Activated naive CD8-positive, alpha-beta T cell treated with anti-CD3 and anti-CD28 coated beads, Interleukin-2, amount 10 ng/mL, durations not matched to agents 7 days and 5 days (primary cell): ENCODE measurements around the gene IL13. TPM values are rescaled to one million over a fixed set of nuclear protein-coding genes. Genes with fewer than 3 reads are reported as not detected.
A peak's percentile ranks its signal among the peaks of the same experiment; 100 is the strongest.

Experiments
- ATAC-seq: fragments of 150-1000 bp; cut with Tn5 transposase; one replicate; pipeline ENCODE4 v1.10.0; 2021; ENCODE audit warnings: low read depth, moderate library complexity
- POLR2A ChIA-PET: fragments of 350-600 bp; sonication (Branson Sonifier 250); formaldehyde crosslinking; loops from one replicate; lab custom pipeline; 2021; ENCODE audit warnings: antibody characterized with exemption; lab: Charles Lee
- DNase-seq: peaks from one replicate; pipeline ENCODE4 v3.0.0; 2021
- H3K27ac Mint-ChIP-seq: one replicate; pipeline ENCODE4 v1.8.0; 2022; ENCODE audit warnings: mild to moderate bottlenecking, mixed read lengths
- H3K27me3 Mint-ChIP-seq: one replicate; pipeline ENCODE4 v1.8.0; 2022; ENCODE audit warnings: mild to moderate bottlenecking, moderate library complexity, mixed read lengths
- H3K36me3 Mint-ChIP-seq: one replicate; pipeline ENCODE4 v1.8.0; 2021; ENCODE audit warnings: mild to moderate bottlenecking, mixed read lengths
- H3K4me1 Mint-ChIP-seq: one replicate; pipeline ENCODE4 v1.8.0; 2021; ENCODE audit warnings: mixed read lengths
- H3K4me3 Mint-ChIP-seq: one replicate; pipeline ENCODE4 v1.8.0; 2022; ENCODE audit warnings: mild to moderate bottlenecking, moderate library complexity, mixed read lengths
- H3K9me3 Mint-ChIP-seq: one replicate; pipeline ENCODE4 v1.8.0; 2021; ENCODE audit warnings: mixed read lengths
- total RNA-seq, 2 experiments: library from RNA; stranded (reverse); gene quantifications; one replicate each; pipeline ENCODE4 v1.2.3, GENCODE V29; 2021

The IL13 gene
- total RNA-seq, 2 experiments from 2014 or later, result 0.30 to 0.37 TPM

- Mint-ChIP-seq H3K4me3 (no peak overlapping the region), H3K27ac (no peak overlapping the region), H3K27me3 (no peaks in the 10 kb centered on the region), H3K36me3 (no peaks in the 10 kb centered on the region), H3K9me3 (no peaks in the 10 kb centered on the region), H3K4me1 (peaks cover 21% of the 10 kb centered on the region)
- POLR2A ChIA-PET, result no interaction called here
- ATAC-seq (no peak), DNase-seq (no peak)
Measured at GRCh38 chr5:132668706-132669454, 10.9 kb downstream of the IL13 start.

- ATAC-seq, result no peak
- Mint-ChIP-seq H3K4me1 (peaks cover 22% of the 10 kb centered on the region), H3K9me3 (no peaks in the 10 kb centered on the region), H3K36me3 (no peaks in the 10 kb centered on the region), H3K4me3 (no peak overlapping the region), H3K27ac (no peak overlapping the region), H3K27me3 (no peaks in the 10 kb centered on the region)
- POLR2A ChIA-PET, result no interaction called here
- DNase-seq, result no peak
Measured at GRCh38 chr5:132669455-132669820, 11.5 kb downstream of the IL13 start.

GRCh38 chr5:132669966-132670882, 12.3 kb downstream of the IL13 start:
- ATAC-seq (no peak), DNase-seq (no peak)
- no peaks in the 10 kb centered on the region for H3K27me3 Mint-ChIP-seq
- no peaks in the 10 kb centered on the region for H3K9me3 Mint-ChIP-seq
- no peaks in the 10 kb centered on the region for H3K36me3 Mint-ChIP-seq
- POLR2A ChIA-PET, result no interaction called here
- H3K4me3 Mint-ChIP-seq, result no peak overlapping the region
- H3K27ac Mint-ChIP-seq, result no peak overlapping the region
- peaks cover 27% of the 10 kb centered on the region for H3K4me1 Mint-ChIP-seq

GRCh38 chr5:132671000-132671399, 13.0 kb downstream of the IL13 start:
- Mint-ChIP-seq H3K9me3 (no peaks in the 10 kb centered on the region), H3K4me3 (no peak overlapping the region), H3K36me3 (no peaks in the 10 kb centered on the region), H3K27ac (no peak overlapping the region), H3K27me3 (no peaks in the 10 kb centered on the region), H3K4me1 (peaks cover 34% of the 10 kb centered on the region)
- ATAC-seq (no peak), DNase-seq (no peak)
- POLR2A ChIA-PET, result no interaction called here

- H3K36me3 Mint-ChIP-seq, result peaks cover 6% of the 10 kb centered on the region
- DNase-seq, result no peak
- POLR2A ChIA-PET, result interaction anchor here (1.4 to 4.9 kb wide), 2 partner anchors 13 to 63 kb away, joined by 4 to 30 read pairs; partner anchors contain the start of gene KIF3A
- H3K4me3 Mint-ChIP-seq, result no peak overlapping the region
- H3K27me3 Mint-ChIP-seq, result no peaks in the 10 kb centered on the region
- H3K9me3 Mint-ChIP-seq, result no peaks in the 10 kb centered on the region
- H3K4me1 Mint-ChIP-seq, result peaks cover 34% of the 10 kb centered on the region
- ATAC-seq, result no peak
- no peak overlapping the region for H3K27ac Mint-ChIP-seq
Measured at GRCh38 chr5:132673488-132673887, 15.5 kb downstream of the IL13 start.

- Mint-ChIP-seq H3K36me3 (peaks cover 6% of the 10 kb centered on the region), H3K27ac (peak within 1 kb of the TSS; percentile 77), H3K4me3 (no peak within 1 kb of the TSS), H3K27me3 (no peaks in the 10 kb centered on the region), H3K4me1 (peaks cover 34% of the 10 kb centered on the region), H3K9me3 (no peaks in the 10 kb centered on the region)
- no peak for ATAC-seq
- DNase-seq, result no peak
- POLR2A ChIA-PET, result interaction anchor here (0.6 to 4.9 kb wide), 4 partner anchors 13 to 1351 kb away, joined by 4 to 30 read pairs (median 5); partner anchors contain the start of gene KIF3A
Measured at GRCh38 chr5:132673939-132674630, 16.1 kb downstream of the IL13 start, which contains the start of gene IL4. IL4 (plus strand) TSS chr5:132673989; CDS start chr5:132674051, 62 bp downstream.

- Mint-ChIP-seq H3K36me3 (peaks cover 6% of the 10 kb centered on the region), H3K4me1 (peaks cover 34% of the 10 kb centered on the region), H3K27me3 (no peaks in the 10 kb centered on the region), H3K27ac (peak overlapping the region; percentile 77), H3K4me3 (peak overlapping the region; percentile 35), H3K9me3 (no peaks in the 10 kb centered on the region)
- DNase-seq (no peak), ATAC-seq (peak; percentile 34)
- POLR2A ChIA-PET, result interaction anchor here (0.6 to 4.9 kb wide), 5 partner anchors 12 to 1350 kb away, joined by 3 to 30 read pairs (median 4); partner anchors contain the start of genes KIF3A and SLC22A5
Measured at GRCh38 chr5:132674671-132675506, 16.9 kb downstream of the IL13 start.

- H3K4me3 Mint-ChIP-seq, result peak overlapping the region; percentile 10
- H3K27me3 Mint-ChIP-seq, result no peaks in the 10 kb centered on the region
- H3K27ac Mint-ChIP-seq, result peak overlapping the region; percentile 39
- POLR2A ChIA-PET, result interaction anchor here (0.5 to 4.9 kb wide), 3 partner anchors 11 to 307 kb away, joined by 3 to 30 read pairs (median 3); partner anchors contain the start of gene SLC22A5
- peaks cover 6% of the 10 kb centered on the region for H3K36me3 Mint-ChIP-seq
- peak; percentile 45 for ATAC-seq
- no peak for DNase-seq
- H3K4me1 Mint-ChIP-seq, result peaks cover 37% of the 10 kb centered on the region
- no peaks in the 10 kb centered on the region for H3K9me3 Mint-ChIP-seq
Measured at GRCh38 chr5:132675936-132676689, 18.1 kb downstream of the IL13 start.

GRCh38 chr5:132677191-132677590, 19.2 kb downstream of the IL13 start:
- Mint-ChIP-seq H3K36me3 (peaks cover 8% of the 10 kb centered on the region), H3K9me3 (no peaks in the 10 kb centered on the region), H3K4me3 (no peak overlapping the region), H3K4me1 (peaks cover 38% of the 10 kb centered on the region), H3K27ac (no peak overlapping the region), H3K27me3 (no peaks in the 10 kb centered on the region)
- POLR2A ChIA-PET, result interaction anchor here (4.9 kb wide), 1 partner anchor 10 kb away, joined by 30 read pairs; no protein-coding TSS in a partner anchor
- ATAC-seq (no peak), DNase-seq (no peak)

- Mint-ChIP-seq H3K36me3 (peaks cover 8% of the 10 kb centered on the region), H3K27ac (no peak overlapping the region), H3K4me3 (no peak overlapping the region), H3K4me1 (peaks cover 38% of the 10 kb centered on the region), H3K9me3 (no peaks in the 10 kb centered on the region), H3K27me3 (no peaks in the 10 kb centered on the region)
- ATAC-seq (no peak), DNase-seq (no peak)
- POLR2A ChIA-PET, result interaction anchor here (4.9 kb wide), 1 partner anchor 9 kb away, joined by 30 read pairs; no protein-coding TSS in a partner anchor
Measured at GRCh38 chr5:132677682-132678400, 19.9 kb downstream of the IL13 start.

GRCh38 chr5:132678735-132679134, 20.8 kb downstream of the IL13 start:
- Mint-ChIP-seq H3K4me1 (peaks cover 34% of the 10 kb centered on the region), H3K27me3 (no peaks in the 10 kb centered on the region), H3K9me3 (no peaks in the 10 kb centered on the region), H3K27ac (no peak overlapping the region), H3K36me3 (peaks cover 10% of the 10 kb centered on the region), H3K4me3 (no peak overlapping the region)
- POLR2A ChIA-PET, result interaction anchor here (0.7 kb wide), 1 partner anchor 9 kb away, joined by 3 read pairs; no protein-coding TSS in a partner anchor
- DNase-seq, result no peak
- no peak for ATAC-seq
